Body of pancreas (tissue), 4 donors: ENCODE measurements around the gene AGBL4.

ENCODE experiments used
- POLR2A ChIP-seq, 3 donors: fragments of 450-650 bp; IDR thresholded peaks; one replicate each; pipeline ENCODE4 v1.6.1; 2016; ENCODE audit warnings: antibody characterized with exemption in 3 of 3, mild to moderate bottlenecking in 2 of 3
- TF ChIP-seq, protein P1 (sequence below), 7 experiments: fragments of 450-650 bp in 4 of 7; fragments of 200-600 bp in 3 of 7; sonication (generic) in 3 of 7; IDR thresholded peaks; one replicate each; pipeline ENCODE4 v1.5.1; 2016 to 2019; ENCODE audit warnings: antibody characterized with exemption in 7 of 7

DNA sequence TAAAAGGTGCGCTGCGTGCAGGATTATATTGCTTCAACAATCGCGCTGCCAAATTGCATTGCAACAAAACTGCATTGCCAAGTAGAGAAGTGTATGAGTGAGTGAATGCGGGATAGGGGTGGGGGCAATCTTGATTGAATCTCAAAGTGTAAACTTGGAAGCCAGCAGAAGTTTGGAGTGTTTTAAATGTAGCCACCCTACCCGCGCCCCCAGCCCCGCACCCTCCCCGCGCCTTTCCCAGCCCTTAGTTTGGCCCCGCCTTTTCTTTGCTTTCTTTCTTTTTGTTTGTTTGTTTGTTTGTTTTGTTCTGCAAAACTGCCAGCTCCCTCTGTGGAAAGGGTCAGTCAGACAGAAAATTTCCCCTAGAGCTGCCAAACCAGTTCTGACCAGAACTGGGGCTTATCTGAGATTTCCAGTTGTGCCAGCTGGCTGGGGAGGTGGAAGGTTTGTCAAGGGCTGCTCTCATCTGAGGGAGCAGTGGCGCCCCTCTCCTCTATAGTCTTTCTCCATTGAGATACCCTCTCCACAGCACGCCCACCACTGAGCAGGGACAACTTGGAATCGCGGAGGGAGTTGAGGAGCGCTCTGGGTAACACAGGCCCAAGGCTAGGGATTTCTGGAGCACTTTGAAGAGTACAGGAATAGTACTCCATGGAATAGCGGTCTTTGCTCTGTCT, 1246.4 kb downstream of the AGBL4 start:
- TF ChIP-seq, protein P1, sequence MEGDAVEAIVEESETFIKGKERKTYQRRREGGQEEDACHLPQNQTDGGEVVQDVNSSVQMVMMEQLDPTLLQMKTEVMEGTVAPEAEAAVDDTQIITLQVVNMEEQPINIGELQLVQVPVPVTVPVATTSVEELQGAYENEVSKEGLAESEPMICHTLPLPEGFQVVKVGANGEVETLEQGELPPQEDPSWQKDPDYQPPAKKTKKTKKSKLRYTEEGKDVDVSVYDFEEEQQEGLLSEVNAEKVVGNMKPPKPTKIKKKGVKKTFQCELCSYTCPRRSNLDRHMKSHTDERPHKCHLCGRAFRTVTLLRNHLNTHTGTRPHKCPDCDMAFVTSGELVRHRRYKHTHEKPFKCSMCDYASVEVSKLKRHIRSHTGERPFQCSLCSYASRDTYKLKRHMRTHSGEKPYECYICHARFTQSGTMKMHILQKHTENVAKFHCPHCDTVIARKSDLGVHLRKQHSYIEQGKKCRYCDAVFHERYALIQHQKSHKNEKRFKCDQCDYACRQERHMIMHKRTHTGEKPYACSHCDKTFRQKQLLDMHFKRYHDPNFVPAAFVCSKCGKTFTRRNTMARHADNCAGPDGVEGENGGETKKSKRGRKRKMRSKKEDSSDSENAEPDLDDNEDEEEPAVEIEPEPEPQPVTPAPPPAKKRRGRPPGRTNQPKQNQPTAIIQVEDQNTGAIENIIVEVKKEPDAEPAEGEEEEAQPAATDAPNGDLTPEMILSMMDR (IDR thresholded peaks at IDR 0.05) = no peak
- TF ChIP-seq POLR2A (IDR thresholded peaks at IDR 0.05) = no peak
